ENCODE results near the gene EMX2. TPM values are rescaled to one million over a fixed set of nuclear protein-coding genes. Genes with fewer than 3 reads are reported as not detected.

Gene EMX2
- total RNA-seq, 1 donor from 2014 or later, result 22.7 TPM

- Histone ChIP-seq H3K4me3 (no peak overlapping the region), H3K9me3 (ENCODE audit: low read depth) (no peaks in the 10 kb centered on the region), H3K79me2 (ENCODE audit: low read depth) (no peaks in the 10 kb centered on the region), H3F3A (ENCODE audit: low read depth) (peaks cover 7% of the 10 kb centered on the region), H3K27me3 (no peaks in the 10 kb centered on the region), H2AFZ (replicated peaks) (no peak overlapping the region), H3K27ac (peak overlapping the region; percentile 26), H3K36me3 (no peaks in the 10 kb centered on the region), H3K9ac (no peak overlapping the region), H3K4me2 (peak overlapping the region; percentile 51), H4K20me1 (ENCODE audit: low read depth) (peaks cover 10% of the 10 kb centered on the region), H3K4me1 (peaks cover 34% of the 10 kb centered on the region)
- Mint-ChIP-seq H3K36me3 (no peaks in the 10 kb centered on the region), H3K4me1 (peaks cover 62% of the 10 kb centered on the region), H3K4me3 (no peak overlapping the region), H3K27ac (no peak overlapping the region), H3K27me3 (ENCODE audit: insufficient read depth, low read depth) (peaks cover 8% of the 10 kb centered on the region), H3K9me3 (no peaks in the 10 kb centered on the region)
- TF ChIP-seq EZH2phosphoT487 (IDR thresholded peaks at IDR 0.05), result no peak
- no peak for TF ChIP-seq CTCF (IDR thresholded peaks at IDR 0.05)
- no peak for TF ChIP-seq EZH2 (IDR thresholded peaks at IDR 0.05)
- DNase-seq (ENCODE audit: low spot score), result peak; percentile 40
Observed at GRCh38 chr10:117501460-117502035, 41.0 kb upstream of the EMX2 start.

GRCh38 chr10:117502421-117503243 lies 39.9 kb upstream of the EMX2 start:
- Mint-ChIP-seq H3K27me3 (ENCODE audit: insufficient read depth, low read depth) (peaks cover 2% of the 10 kb centered on the region), H3K4me3 (peak overlapping the region; percentile 67)

More at GRCh38 chr10:117502421-117503243, 39.9 kb upstream of the EMX2 start:
- Histone ChIP-seq H3K79me2 (ENCODE audit: low read depth) (no peaks in the 10 kb centered on the region), H3K27me3 (no peaks in the 10 kb centered on the region), H3K9ac (no peak overlapping the region), H3K4me2 (peak overlapping the region; percentile 36), H4K20me1 (ENCODE audit: low read depth) (peaks cover 12% of the 10 kb centered on the region), H3K27ac (no peak overlapping the region), H3K9me3 (ENCODE audit: low read depth) (no peaks in the 10 kb centered on the region), H3F3A (ENCODE audit: low read depth) (peaks cover 7% of the 10 kb centered on the region), H3K4me1 (peaks cover 34% of the 10 kb centered on the region), H2AFZ (replicated peaks) (no peak overlapping the region), H3K36me3 (no peaks in the 10 kb centered on the region), H3K4me3 (no peak overlapping the region)
- no peaks in the 10 kb centered on the region for H3K36me3 Mint-ChIP-seq
- TF ChIP-seq CTCF (IDR thresholded peaks at IDR 0.05), result no peak
- TF ChIP-seq EZH2phosphoT487 (IDR thresholded peaks at IDR 0.05), result no peak
- TF ChIP-seq EZH2 (IDR thresholded peaks at IDR 0.05), result no peak
- no peak for DNase-seq (ENCODE audit: low spot score)
- peaks cover 64% of the 10 kb centered on the region for H3K4me1 Mint-ChIP-seq
- no peaks in the 10 kb centered on the region for H3K9me3 Mint-ChIP-seq
- peak overlapping the region; percentile 81 for H3K27ac Mint-ChIP-seq

Data from neural progenitor cell (in vitro differentiated cells).